Hematopoietic multipotent progenitor cell treated with erythropoietin and hydrocortisone succinate and interleukin-3 and kit ligand, for 4 days (in vitro differentiated cells): ENCODE measurements around the gene RAB3GAP2.
"Not testable (repeated sequence)": the region's sequence is repeated elsewhere in the genome, so short reads cannot be mapped to it uniquely, and the experiment has no call there.

ENCODE experiments used
- DNase-seq: peaks from one replicate; pipeline ENCODE4 v3.0.0-alpha.2; 2015

RAB3GAP2 gene

GRCh38 chr1:220233927-220234326, 38.3 kb downstream of the RAB3GAP2 start:
- DNase-seq = no peak

- DNase-seq = no peak
These were observed 42.5 kb downstream of the RAB3GAP2 start for GRCh38 chr1:220229771-220230170.

GRCh38 chr1:220227393-220227792, 44.9 kb downstream of the RAB3GAP2 start:
- peak; percentile 49 for DNase-seq

GRCh38 chr1:220226752-220227151, 45.5 kb downstream of the RAB3GAP2 start:
- DNase-seq = no peak

GRCh38 chr1:220225957-220226356, 46.3 kb downstream of the RAB3GAP2 start:
- DNase-seq = no peak

GRCh38 chr1:220224611-220225124, 47.6 kb downstream of the RAB3GAP2 start:
- DNase-seq = no peak

- no peak for DNase-seq
These were observed 48.2 kb downstream of the RAB3GAP2 start for GRCh38 chr1:220224033-220224432.

GRCh38 chr1:220222939-220223338, 49.3 kb downstream of the RAB3GAP2 start:
- DNase-seq = no peak

GRCh38 chr1:220221670-220222069, 50.6 kb downstream of the RAB3GAP2 start:
- DNase-seq = no peak

- DNase-seq = no peak
These were observed 51.0 kb downstream of the RAB3GAP2 start for GRCh38 chr1:220221269-220221668.

GRCh38 chr1:220220699-220221040, 51.6 kb downstream of the RAB3GAP2 start:
- DNase-seq = not testable (repeated sequence)

GRCh38 chr1:220219865-220220698, 52.2 kb downstream of the RAB3GAP2 start:
- no peak for DNase-seq

GRCh38 chr1:220219136-220219442, 53.2 kb downstream of the RAB3GAP2 start:
- DNase-seq = no peak

GRCh38 chr1:220218397-220219135, 53.7 kb downstream of the RAB3GAP2 start:
- DNase-seq = peak; percentile 80

GRCh38 chr1:220217383-220217988, 54.8 kb downstream of the RAB3GAP2 start:
- DNase-seq = peak; percentile 41

- DNase-seq = no peak
These were observed 58.8 kb downstream of the RAB3GAP2 start for GRCh38 chr1:220213382-220213983.

- no peak for DNase-seq
These were observed 64.8 kb downstream of the RAB3GAP2 start for GRCh38 chr1:220207411-220207810.

- not testable (repeated sequence) for DNase-seq
These were observed 67.5 kb downstream of the RAB3GAP2 start for GRCh38 chr1:220204758-220205157.

GRCh38 chr1:220203816-220204215, 68.4 kb downstream of the RAB3GAP2 start:
- DNase-seq = no peak

GRCh38 chr1:220198186-220199005, 73.9 kb downstream of the RAB3GAP2 start:
- no peak for DNase-seq

GRCh38 chr1:220195701-220196100, 76.6 kb downstream of the RAB3GAP2 start:
- no peak for DNase-seq

GRCh38 chr1:220189750-220190347, 82.4 kb downstream of the RAB3GAP2 start:
- peak; percentile 68 for DNase-seq
